NCI-H524 treated with DMSO at 0.1 percent for 48 hours (cell line): ENCODE measurements around the gene FAM170B.

Source experiments
- DNase-seq: peaks from one replicate; lab custom pipeline; 2025; lab: John Stamatoyannopoulos, UW

Gene FAM170B

DNA sequence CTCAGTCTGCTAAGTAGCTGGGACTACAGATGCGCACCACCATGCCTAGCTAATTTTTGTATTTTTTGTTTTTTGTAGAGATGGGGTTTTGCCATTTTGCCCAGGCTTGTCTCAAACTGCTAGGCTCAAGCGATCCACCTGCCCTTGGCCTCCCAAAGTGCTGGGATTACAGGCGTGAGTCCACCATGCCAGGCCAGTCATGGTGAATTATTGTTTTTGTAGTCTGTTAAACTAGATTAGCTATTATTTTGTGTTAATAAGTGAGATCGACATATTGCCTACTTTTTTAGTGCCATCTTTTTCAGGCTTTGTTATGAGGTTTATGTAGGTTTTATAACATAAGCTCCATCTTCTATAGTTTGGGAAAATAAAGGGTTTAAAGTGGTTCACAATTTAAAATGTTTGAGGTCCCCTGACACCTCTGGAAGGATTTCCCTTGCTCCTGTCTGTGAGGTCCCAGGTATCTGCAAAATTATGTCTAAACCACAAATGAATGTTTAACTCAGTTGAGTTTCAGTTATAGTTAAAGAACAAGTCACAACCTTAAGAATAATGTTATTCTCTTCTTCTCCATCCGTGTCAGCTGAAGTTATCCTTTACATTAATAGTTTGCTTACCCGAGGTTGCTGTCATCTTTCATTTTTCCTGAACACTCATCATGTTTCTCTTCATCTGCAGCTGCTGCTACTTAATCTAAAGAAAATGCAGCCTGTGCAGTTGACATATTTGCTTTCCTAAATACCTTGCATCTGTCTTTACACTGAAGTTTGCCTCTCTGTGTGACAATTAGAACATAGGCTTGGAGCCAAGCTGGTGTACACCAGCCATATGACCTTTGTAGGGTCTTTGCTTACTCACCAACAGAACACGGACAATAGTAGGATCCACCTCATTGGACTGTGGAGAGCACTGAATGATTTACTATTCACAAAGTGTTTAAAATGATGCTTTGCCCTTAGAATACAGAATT, 9.6 kb downstream of the FAM170B start:
- no peak for DNase-seq

DNA sequence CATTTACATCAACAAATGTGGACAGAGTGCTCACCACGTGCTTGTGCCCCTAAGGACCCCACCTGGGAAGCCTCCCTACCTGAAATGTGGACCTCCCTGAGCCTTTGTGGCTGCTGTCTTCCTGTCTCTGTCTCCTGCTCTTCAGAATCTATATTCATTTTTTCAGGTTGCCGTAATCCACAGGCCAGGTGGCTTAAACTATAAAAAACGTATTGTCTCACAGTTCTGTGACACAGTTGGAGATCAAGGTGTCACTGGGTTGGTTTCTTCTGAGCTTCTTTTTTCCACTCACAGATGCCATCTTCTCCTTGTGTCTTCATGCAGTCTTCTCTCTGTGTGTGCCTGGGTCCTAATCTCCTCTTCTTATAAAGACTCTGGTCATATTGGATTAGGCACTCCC, 12.9 kb downstream of the FAM170B start:
- no peak for DNase-seq

DNA sequence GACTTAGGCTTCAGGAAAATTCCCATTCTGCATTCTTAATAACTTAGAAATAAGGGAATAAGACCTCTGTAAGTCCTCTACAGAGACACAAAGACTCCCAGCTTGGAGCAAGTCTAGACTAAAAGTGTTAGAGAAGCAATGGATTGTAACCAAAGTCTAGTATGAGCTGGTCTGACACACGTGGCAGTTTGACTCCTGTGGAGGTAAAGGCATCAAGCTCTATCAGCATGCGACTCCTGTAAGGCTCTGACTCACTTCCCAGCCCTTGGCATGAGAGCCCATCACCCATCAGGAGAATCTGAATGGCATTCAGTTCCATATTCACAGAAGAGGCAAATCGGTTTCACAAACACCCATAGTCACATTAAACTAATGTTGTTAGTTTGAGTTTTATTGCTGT, 14.1 kb downstream of the FAM170B start:
- no peak for DNase-seq

DNA sequence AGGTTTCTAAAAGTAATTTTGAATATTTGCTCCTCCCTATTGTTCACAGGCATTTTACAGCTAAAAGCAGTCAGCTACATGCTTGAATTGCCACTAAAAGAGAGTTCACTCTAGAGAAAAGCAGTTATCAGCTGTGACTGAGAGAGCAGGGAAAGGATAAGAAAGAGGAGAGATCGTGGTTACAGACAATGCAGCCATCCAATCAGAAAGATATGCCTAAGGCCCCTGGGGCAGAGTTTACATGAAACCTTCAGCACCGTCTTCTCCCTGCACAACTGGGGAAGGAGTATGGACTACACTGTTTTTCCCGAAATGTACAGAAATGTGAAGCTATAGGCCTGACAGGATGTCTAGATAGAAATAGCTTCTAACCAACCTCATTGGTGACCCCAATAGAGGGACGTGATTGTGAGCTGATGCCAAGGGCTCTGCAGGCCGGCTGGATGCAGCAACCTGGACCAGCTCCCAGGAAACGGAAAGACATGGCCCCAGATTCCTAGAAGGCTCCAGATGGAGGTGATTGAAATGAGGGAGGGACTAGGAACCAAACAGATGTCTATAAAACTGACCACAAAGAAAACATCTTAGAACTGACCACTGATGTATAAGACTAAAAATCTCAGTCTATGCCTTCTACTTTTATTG, 15.3 kb downstream of the FAM170B start:
- DNase-seq = no peak

DNA sequence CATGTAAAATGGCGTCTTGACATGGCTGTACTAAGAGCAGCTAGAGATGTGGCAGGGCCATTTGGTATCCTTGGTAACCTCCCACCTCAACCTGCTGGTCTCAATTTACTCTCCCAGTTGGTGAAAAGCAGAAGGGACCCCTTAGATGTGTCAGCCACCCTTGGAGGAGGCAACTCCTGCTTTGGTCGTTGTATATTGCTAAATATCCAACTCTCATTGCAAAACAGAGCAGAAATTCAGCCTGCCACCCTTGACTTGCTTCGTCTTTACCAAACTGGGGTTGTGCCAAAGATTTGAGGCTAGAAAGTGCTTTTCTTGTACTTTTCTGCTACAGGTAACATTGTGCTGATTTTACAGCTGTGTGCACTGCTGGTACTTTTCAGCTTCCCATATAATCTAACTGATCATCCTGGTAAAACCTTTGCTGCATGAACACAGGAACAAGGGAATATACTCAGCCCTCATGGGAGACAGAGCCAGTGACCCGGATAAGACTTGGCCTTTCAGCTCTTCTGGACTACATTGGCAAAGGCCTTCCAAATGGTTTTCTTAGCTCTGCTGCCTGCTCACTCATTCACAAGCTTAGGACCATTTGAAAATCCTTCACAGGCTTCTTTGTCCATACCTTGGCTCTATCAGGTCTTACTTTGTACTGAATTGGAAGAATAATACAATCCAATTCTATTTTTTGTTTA, 16.3 kb downstream of the FAM170B start:
- no peak for DNase-seq

DNA sequence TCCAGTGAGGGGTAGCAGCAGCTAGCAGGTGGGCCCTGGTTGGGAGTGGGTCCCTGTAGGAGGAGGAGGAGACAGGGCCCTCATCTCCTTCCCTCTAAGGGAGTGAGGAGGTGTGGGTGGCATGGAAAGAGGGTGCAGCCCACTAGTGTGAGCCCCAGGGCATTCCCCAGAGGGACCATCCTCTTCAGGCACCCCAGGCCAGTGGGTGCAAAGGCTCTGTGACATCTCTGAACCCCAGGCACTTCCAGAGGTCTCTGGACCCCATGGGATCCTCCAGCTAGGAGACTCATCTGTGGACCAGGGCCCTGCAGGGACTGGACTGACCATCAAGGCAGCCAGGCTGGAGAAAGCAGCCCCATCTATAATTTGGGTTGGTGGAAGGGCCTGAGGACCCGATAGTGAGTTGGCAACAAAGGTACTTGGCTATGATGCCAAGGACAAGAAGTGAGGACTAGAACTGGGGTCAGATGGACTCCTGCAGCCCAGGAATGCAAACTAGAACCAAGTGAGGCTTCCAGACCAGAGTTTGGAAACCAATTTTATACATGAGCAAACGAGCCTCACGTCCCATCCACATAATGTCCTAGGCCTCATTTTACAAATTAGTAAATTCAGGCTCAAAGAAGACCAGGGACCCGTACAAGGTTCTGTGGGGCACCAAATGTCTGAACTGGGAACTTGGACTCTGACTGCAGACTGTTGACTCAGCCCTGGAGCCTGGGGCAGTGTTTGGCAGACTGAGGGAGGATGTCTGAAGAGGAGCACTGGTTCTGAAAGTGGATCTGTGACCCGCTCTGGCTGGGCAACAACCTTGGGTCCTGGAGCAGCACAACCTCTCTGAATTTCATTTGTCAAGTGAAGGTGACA, 17.1 kb downstream of the FAM170B start:
- DNase-seq = no peak

DNA sequence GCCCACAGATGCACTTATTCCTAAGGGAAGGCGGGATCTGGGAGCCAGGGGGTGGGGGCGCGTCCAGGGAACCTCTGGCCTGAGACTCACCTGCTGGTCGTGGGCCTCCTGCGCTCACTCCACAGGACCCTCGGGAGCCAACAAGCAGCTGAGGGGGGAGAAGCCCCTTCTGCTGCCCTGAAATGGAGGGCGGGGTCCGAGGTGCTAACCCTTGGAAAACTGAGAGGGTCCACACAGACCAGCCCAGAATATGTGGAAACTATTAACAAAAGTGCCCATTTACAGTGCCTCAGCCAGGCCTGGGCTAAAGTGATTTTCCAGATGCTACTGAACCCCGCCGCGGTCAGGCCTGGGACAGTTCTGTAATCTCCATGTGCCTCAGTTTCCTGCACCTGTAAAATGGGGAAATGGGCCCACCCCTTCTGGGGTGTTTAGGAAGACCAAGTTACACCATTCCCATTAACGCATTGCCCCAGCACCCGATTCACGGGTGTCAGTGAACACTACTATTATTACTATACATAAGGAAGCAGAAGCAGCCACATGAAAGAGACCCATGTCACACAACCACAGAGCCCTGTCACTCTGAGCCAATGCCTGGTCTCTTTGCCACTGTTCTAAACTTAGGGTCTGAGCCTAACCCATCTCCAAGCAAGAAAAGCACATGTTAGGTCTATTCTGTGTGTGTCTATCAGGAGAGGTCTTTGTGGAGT, 17.9 kb downstream of the FAM170B start:
- no peak for DNase-seq

DNA sequence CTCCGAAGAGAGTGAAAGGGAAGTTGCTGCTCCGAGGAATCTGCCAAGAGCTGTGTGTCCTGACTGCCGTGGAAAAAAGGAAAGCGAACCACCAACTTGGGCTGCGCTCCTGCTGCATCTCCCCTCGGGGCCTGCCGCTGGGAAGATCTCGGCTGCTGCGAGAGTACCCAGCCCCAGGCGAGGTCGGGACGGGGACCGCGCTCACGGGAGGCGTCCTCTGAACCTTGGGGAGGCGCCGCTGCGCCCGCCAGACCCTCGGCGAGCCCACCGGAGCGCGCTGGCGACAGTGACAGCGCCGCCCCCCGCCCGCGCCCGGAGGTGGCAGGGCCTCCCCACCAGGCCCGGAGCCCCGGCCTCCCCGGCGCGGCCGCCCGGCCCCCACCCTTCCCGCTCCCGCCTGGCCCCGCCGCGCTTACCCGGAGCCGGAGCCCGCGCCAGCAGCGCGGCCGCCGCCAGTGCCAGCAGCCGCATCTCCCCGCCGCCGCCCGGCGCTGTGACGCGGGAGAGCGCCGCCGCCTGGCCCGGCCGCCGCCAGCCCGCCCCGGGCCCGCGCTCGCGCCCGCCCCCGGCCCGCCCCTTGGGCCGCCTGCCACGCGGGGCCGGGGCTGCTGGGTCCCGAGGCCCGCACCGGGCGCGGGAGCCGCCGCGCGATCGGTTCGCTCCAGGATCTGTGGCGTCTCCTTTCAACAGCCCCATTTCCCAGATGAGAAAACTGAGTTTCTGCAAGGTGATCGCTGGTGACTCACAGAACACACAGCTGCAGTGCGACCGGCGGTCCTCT, 18.6 kb downstream of the FAM170B start, which contains the start of gene VSTM4:
TSS of gene VSTM4 (minus strand) at position 508 of the 781 bp plus-strand sequence. CDS start at position 471, 37 bp downstream.
- no peak for DNase-seq

DNA sequence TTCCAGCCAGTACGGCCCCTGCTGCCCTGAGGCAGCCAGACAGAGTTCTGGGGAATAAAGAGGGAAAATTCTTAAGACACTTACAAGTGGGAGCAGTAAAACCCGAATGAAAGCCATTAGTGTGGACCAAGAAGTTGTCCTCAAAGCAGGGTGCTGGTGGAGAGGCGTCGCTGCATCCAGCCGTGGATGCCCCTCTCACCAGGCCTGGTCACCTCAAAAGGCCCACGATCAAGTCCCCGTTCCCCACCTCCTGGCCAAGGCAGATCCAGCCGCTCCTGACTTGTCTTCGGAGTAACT, 19.2 kb downstream of the FAM170B start:
- DNase-seq = no peak

DNA sequence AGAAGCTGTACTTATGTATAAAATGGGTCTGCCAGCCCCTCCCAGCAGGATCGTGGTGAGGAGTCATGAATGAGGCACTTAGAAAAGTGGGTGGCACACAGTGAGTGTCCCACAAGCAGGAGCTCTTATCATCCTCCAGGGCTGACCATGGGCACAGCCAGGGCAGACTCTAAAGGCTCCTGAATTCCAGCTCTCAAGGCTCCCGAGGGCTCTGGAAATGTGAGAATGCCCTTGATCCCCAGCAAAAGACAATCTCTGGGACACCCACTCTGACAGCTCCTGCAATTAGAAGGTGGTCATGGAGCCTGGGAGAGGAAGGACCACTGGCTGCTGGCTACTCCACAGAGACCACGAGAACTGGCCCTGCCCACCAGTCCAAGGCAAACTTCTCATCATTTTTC, 20.1 kb downstream of the FAM170B start:
- no peak for DNase-seq

DNA sequence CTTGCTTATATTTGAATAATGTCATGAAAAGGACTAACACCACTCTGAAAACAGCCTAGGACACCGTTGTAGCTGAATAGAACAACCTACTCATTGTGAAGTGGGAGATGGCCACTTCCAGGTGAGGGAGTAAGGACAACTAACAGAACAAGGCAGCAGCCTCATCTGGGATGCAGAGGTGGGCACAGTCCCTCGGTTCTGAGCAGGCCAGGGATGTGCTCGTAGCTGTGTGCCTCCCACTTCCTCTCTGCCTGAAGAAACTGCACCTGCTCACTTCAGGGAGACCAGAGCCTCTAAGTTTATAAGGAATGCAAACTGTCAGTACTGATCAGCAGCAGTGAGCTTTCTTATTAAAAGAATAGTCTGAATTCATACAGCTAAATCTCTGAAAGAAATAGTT, 21.0 kb downstream of the FAM170B start:
- no peak for DNase-seq

DNA sequence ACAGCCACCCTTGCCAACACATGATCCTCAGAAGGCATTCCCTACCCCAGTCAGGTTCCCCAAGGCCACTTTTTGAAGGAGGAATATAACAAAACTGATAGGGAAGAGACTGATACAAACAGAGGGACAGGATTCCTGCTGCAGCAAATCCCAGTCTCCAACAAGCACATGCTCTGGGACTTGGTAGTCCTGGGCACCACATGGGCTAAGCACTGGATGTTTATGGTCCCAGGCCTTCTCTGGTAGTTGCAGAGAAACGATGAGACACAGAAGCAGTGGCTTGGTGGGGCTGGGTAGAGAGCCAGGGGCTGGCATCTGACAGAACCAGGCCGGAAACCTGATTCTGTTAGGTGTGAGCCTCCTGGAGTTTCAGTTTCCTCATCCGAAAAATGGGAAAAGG, 21.7 kb downstream of the FAM170B start:
- no peak for DNase-seq

DNA sequence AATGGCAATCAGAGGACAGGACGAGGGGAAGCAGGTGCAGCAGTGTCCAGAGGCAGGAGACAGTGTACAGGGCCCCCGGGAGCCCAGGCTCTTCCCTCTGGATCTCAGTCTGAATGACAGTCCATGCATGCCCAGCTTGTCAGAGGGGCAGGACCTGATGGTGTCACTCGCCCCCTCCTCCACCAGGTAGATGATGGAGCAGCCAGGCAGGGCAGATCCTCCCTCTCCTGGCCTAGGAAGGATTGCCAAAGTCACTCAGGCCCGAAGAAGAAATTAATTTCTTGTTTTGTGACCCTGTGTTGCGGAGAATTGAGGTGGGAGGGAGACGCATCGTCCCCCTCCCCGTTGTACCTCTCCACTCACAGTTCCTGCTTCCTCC, 22.5 kb downstream of the FAM170B start:
- DNase-seq = no peak

DNA sequence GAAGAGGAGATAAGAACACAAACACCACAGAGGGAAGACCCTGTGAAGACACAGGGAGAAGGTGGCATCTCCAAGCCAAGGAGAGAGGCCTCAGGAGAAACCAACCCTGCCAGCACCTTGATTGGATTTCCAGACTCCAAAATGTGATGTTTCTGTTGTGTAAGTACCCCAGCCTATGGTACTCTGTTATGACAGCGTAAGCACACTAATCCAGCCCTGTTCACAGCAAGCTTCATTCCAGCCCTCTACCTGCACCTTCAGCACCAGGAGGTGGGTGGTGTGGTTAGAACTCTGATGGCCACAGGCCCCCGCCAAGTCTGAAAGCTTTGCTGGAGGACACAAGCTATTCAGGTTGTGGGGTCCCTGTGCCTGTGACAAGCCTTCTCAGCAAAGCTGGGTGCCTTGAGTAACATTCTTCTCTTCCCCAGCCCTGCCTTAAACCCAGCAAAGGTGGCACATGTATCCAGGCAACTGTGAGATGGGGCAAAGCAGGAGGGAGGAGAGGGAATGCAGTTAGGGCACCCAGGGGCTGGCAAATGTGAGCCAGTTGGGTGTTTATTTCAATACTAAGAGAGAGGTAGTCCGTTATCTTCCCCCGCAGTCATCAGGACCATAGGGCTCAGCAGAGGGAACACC, 23.0 kb downstream of the FAM170B start:
- DNase-seq = no peak

DNA sequence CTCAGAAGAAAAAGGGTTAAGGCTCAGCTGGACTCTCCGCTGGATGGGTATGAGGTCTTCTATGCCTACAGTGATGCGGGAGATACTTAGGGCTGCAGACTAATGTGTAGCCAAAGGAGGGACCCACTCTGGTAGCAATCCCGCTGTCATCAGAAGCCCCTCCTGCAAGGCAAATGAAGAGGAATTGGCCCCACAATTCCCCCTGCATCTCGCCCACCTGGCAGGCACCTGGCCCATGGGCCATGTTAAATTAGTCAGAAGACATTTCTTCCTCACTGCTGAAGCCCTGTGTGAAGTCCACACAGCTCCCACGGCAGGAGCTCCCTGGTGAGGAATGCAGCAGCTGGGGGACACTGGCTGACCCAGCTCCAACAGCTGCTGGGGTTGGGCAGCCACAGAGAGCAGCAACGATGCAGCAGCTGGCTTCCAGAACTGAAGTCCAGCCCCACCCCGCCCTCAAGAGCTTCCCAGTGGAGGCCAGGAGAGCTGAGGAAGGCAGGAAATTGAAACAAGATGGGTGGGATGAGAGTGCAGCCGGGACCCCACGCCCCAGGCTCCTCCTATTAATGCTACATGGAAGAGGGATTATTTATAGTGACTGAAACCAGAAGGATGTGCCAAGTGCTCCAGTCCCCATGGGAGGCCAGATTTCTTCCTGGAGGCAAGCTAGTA, 24.0 kb downstream of the FAM170B start:
- peak; percentile 2 for DNase-seq

DNA sequence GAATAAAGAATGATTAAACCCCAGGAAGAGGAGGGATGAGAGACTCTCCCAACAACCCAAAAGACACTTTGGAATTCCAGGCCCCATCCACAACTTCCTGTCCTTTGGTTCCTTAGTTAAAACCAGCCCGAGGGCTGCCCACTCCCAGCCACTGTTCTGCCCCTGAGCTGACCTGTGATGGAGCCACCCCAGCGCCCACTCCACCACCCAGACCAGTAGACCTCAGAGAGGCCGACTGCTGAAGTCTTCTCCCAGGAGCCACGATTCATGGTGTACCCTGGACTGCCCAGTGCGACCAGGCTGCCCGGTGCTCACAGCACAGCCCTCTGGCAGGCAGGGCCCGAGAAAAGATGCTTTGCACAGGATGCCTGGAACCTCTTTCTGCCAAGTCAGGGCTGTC, 25.2 kb downstream of the FAM170B start:
- DNase-seq = no peak

DNA sequence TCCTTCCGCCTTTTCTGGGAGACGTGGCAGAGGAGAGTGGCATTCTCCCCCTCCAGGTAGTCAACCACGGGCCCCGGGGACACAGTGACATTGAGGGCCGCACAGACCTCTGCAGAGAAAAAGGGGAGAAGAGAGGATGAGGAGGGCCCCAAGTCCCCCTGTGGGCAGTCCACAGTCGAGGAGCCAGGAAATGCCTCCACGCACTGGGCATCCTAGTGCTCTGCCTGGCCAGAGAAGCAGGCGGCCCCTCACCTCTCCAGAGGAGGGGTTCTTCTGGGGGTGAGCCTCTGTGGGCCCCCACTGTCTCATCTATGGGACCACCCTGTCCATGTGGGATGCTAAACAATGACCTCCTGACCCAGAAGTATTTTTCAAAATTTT, 25.9 kb downstream of the FAM170B start:
- DNase-seq = no peak

DNA sequence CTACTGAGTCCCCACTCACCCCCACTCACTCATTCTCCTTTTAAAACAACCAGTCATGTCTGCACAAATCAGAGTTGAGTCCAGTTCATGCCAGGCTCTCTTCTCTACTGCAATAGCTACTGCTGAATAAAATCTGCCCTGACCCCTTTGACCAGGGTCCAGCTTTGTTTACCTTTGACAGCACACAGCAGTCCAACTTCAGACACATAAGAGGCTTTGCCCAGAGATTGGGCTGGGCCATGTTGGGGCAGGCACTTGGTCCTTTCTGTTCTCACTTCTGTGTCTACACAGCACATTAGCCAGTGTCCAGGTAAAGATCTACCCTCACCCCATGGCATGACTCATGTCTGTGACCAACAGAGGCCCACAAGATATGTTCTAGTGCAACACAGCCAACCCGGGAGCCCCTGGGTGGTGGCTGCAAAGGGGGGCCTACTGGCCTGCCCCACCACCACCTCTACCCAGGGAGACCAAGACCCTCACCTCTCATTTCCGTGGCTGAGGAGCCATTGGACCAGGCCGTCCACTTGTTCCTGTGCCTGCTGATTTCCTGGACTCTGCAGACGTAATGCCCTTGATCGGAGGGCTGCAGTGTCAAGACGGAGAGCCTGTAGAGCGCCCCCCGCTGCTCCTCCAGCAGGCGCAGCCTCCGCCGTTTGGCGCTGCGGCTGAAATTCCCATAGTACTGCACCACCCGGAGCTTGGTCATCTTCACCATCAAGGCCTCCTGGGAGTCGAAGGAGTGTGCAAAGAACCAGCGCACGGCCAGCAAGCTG, 26.5 kb downstream of the FAM170B start:
- DNase-seq = no peak

DNA sequence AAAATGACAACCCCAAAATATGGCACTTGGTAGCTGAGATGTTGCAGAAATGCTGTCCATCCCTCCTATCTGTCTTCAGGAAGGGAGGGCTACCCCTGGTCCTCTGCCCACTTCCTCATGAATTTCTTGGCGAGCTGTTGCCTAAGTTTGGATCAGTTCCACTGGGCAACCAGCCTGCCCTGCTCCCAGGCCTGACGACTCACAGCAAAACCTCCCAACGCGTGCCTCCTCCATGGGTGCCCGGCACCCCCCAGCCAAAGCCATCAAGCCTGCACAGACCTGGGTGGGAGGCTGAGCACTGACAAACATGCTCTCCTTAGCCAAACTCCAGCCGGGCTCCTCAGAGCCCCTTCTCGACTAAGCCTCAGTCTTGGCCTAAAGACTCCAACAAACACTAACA, 27.4 kb downstream of the FAM170B start:
- no peak for DNase-seq
